ENCODE measurements around the gene TRIP13. TPM values are rescaled to one million over a fixed set of nuclear protein-coding genes. Genes with fewer than 3 reads are reported as not detected.

TRIP13 gene
- total and polyA plus RNA-seq, 2 of the 4 experiments (the other 2 are of a cell fraction), result 17.1 to 35.5 TPM

- Histone ChIP-seq H4K20me1 (ENCODE audit: insufficient read depth, low read length) (peaks cover 12% of the 10 kb centered on the region; the same call in 1 of the 2 replicates), H3K27me3 (ENCODE audit: control insufficient read depth, insufficient read depth, low read length) (peaks cover 74% of the 10 kb centered on the region), H3K27ac (ENCODE audit: insufficient read depth, low read length) (no peak overlapping the region), H3K14ac (replicated peaks; ENCODE audit: low read depth, low read length) (no peak overlapping the region), H3K79me1 (ENCODE audit: low read depth in 1 of 2, low read length in 2 of 2) (no peaks in the 10 kb centered on the region), H2BK20ac (ENCODE audit: low read depth, low read length) (no peak overlapping the region), H2BK5ac (ENCODE audit: low read depth, low read length, poor library complexity, severe bottlenecking) (no peak overlapping the region), H2AFZ (replicated peaks; ENCODE audit: low read length, poor library complexity) (no peak overlapping the region), H3K4me1 (ENCODE audit: control insufficient read depth, insufficient read depth, low read length) (peaks cover 2% of the 10 kb centered on the region; the same call in 1 of the 2 replicates), H3K4me3 (ENCODE audit: insufficient read depth, low read depth, low read length) (no peak overlapping the region), H3K56ac (ENCODE audit: extremely low read depth, insufficient read depth, low read length) (no peak overlapping the region), H4K5ac (ENCODE audit: low read depth, low read length) (no peak overlapping the region), H2BK15ac (ENCODE audit: low read depth, low read length) (no peak overlapping the region; the same call in 2 of the 3 replicates), H3K9ac (ENCODE audit: low read depth, low read length) (no peak overlapping the region), H3K18ac (ENCODE audit: low read depth, low read length) (no peak overlapping the region), H2AK9ac (replicated peaks; ENCODE audit: low read depth, low read length, poor library complexity) (no peak overlapping the region), H3K4ac (ENCODE audit: low read depth, low read length) (no peak overlapping the region), H3K9me3 (ENCODE audit: control insufficient read depth, insufficient read depth, low read length) (peaks cover 12% of the 10 kb centered on the region), H3K9me1 (ENCODE audit: insufficient read depth, low read length) (no peaks in the 10 kb centered on the region), H4K8ac (ENCODE audit: low read depth in 2 of 2, low read length in 2 of 2) (no peak overlapping the region), H3K23ac (ENCODE audit: low read depth, low read length) (no peak overlapping the region), H3K4me2 (ENCODE audit: low read depth, low read length) (no peak overlapping the region), H2BK120ac (ENCODE audit: low read depth, low read length) (no peak overlapping the region), H2AK5ac (ENCODE audit: low read depth, low read length) (no peak overlapping the region), H4K91ac (ENCODE audit: insufficient read depth, low read depth, low read length) (no peak overlapping the region), H3K36me3 (ENCODE audit: control insufficient read depth, insufficient read depth, low read length) (no peaks in the 10 kb centered on the region)
- 38% methylated on average over 12 of the region's 24 CpGs; no CpG with 5 or more reads in 1 of the 2 experiments for WGBS, 2 experiments (ENCODE audit: extremely low coverage in 2 of 2, insufficient read length in 1 of 2)
- in situ Hi-C loops (cut with MboI; ENCODE audit: low sequenced_read_pairs) (no loop called here), intact Hi-C loops (cut with micrococcal nuclease) (no loop called here), dilution Hi-C loops (cut with HindIII; ENCODE audit: low sequenced_read_pairs, unreplicated experiment) (no loop called here)
- no peak for ATAC-seq (ENCODE audit: low read depth)
- no peak for DNase-seq
- TF ChIP-seq CEBPB (IDR thresholded peaks at IDR 0.05; ENCODE audit: low read depth, low read length), result no peak
- no peak for TF ChIP-seq CTCF (conservative IDR thresholded peaks at IDR 0.05; ENCODE audit: low read depth, low read length)
- no peak for TF ChIP-seq USF2 (IDR thresholded peaks at IDR 0.05; ENCODE audit: low read depth, low read length)
- TF ChIP-seq MAZ (IDR thresholded peaks at IDR 0.05; ENCODE audit: borderline replicate concordance, low read depth, low read length), result no peak
- no peak for TF ChIP-seq ELK1 (IDR thresholded peaks at IDR 0.05; ENCODE audit: borderline replicate concordance, low read depth, low read length)
- no peak for TF ChIP-seq SMC3 (IDR thresholded peaks at IDR 0.05; ENCODE audit: low read depth, low read length)
- TF ChIP-seq CHD1 (IDR thresholded peaks at IDR 0.05; ENCODE audit: low read depth, low read length), result no peak
- ChIA-PET CTCF (interaction anchor here (1.8 kb wide), 1 partner anchor 11 kb away, joined by 7 read pairs; no protein-coding TSS in a partner anchor), POLR2A (ENCODE audit: unreplicated experiment) (no interaction called here)
- no TSS peak for BruUV-seq (replicated peaks)
These were observed 53.2 kb downstream of the TRIP13 start for GRCh38 chr5:945691-946551.

All from IMR-90 (cell line).